GM18870 (cell line): ENCODE data around the gene KLF2.

Experiments
- ATAC-seq: cut with Tn5 transposase; IDR thresholded peaks from one replicate; pipeline ENCODE4 v1.9.1; 2021; ENCODE audit warnings: moderate library complexity; ENCODE audit not compliant: unreplicated experiment

The KLF2 gene

GRCh38 chr19:16306728-16307402, 17.8 kb upstream of the KLF2 start:
- ATAC-seq, result no peak

- ATAC-seq, result no peak
Observed at GRCh38 chr19:16308081-16308480, 16.5 kb upstream of the KLF2 start.

- no peak for ATAC-seq
Observed at GRCh38 chr19:16309643-16310042, 15.0 kb upstream of the KLF2 start.

- ATAC-seq, result no peak
Observed at GRCh38 chr19:16315825-16316505, 8.7 kb upstream of the KLF2 start.

- no peak for ATAC-seq
Observed at GRCh38 chr19:16316506-16316882, 8.1 kb upstream of the KLF2 start.

- ATAC-seq, result no peak
Observed at GRCh38 chr19:16319481-16319880, 5.1 kb upstream of the KLF2 start.

GRCh38 chr19:16320987-16321386, 3.6 kb upstream of the KLF2 start:
- no peak for ATAC-seq

GRCh38 chr19:16325161-16325527, 518 bp downstream of the KLF2 start:
- no peak for ATAC-seq

GRCh38 chr19:16325641-16326400, 1.2 kb downstream of the KLF2 start:
- ATAC-seq, result no peak

- no peak for ATAC-seq
Observed at GRCh38 chr19:16326401-16327168, 2.0 kb downstream of the KLF2 start.

- ATAC-seq, result no peak
Observed at GRCh38 chr19:16327169-16327475, 2.5 kb downstream of the KLF2 start.

- ATAC-seq, result no peak
Observed at GRCh38 chr19:16327501-16327900, 2.9 kb downstream of the KLF2 start.

GRCh38 chr19:16327911-16328823, 3.5 kb downstream of the KLF2 start:
- ATAC-seq, result no peak

- ATAC-seq, result no peak
Observed at GRCh38 chr19:16328824-16329482, 4.3 kb downstream of the KLF2 start.

GRCh38 chr19:16330368-16330801, 5.8 kb downstream of the KLF2 start:
- no peak for ATAC-seq

GRCh38 chr19:16330806-16331690, 6.4 kb downstream of the KLF2 start:
- ATAC-seq, result no peak

GRCh38 chr19:16333001-16333586, 8.5 kb downstream of the KLF2 start:
- ATAC-seq, result no peak

- no peak for ATAC-seq
Observed at GRCh38 chr19:16334411-16334810, 9.8 kb downstream of the KLF2 start.

GRCh38 chr19:16335226-16335625, 10.6 kb downstream of the KLF2 start:
- ATAC-seq, result no peak
